ENCODE measurements around the gene FBXO10. TPM values are rescaled to one million over a fixed set of nuclear protein-coding genes. Genes with fewer than 3 reads are reported as not detected.

Gene FBXO10
- total RNA-seq, 2 donors from 2014 or later, result 5.5 to 5.7 TPM

DNA sequence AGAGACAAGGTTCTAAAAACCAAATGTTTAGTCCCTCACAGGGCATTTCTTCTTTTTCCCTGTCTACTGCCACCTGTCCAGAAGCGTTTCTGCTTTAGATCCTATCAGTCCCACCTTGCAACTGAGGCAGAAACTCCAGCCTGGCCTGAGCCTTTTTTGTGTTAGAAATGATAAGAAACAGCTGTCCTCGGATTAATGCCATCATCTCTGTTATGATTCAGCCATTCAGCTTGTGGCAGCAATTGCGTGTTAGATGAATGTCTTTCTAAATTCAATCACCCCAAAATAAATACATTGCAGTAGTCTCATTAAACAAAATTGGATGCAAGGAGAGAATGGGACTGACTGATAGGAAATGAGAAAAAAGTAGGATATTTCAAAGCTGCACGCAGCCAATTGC, 46.3 kb upstream of the FBXO10 start:
- Histone ChIP-seq H3K9me3 (no peaks in the 10 kb centered on the region), H3K27me3 (no peaks in the 10 kb centered on the region), H3K36me3 (no peaks in the 10 kb centered on the region), H3K27ac (no peak overlapping the region), H3K4me3 (no peak overlapping the region), H3K4me1 (no peaks in the 10 kb centered on the region)
- no peak for DNase-seq (ENCODE audit: low spot score)
- TF ChIP-seq, protein P1, sequence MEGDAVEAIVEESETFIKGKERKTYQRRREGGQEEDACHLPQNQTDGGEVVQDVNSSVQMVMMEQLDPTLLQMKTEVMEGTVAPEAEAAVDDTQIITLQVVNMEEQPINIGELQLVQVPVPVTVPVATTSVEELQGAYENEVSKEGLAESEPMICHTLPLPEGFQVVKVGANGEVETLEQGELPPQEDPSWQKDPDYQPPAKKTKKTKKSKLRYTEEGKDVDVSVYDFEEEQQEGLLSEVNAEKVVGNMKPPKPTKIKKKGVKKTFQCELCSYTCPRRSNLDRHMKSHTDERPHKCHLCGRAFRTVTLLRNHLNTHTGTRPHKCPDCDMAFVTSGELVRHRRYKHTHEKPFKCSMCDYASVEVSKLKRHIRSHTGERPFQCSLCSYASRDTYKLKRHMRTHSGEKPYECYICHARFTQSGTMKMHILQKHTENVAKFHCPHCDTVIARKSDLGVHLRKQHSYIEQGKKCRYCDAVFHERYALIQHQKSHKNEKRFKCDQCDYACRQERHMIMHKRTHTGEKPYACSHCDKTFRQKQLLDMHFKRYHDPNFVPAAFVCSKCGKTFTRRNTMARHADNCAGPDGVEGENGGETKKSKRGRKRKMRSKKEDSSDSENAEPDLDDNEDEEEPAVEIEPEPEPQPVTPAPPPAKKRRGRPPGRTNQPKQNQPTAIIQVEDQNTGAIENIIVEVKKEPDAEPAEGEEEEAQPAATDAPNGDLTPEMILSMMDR (IDR thresholded peaks at IDR 0.05), result no peak

DNA sequence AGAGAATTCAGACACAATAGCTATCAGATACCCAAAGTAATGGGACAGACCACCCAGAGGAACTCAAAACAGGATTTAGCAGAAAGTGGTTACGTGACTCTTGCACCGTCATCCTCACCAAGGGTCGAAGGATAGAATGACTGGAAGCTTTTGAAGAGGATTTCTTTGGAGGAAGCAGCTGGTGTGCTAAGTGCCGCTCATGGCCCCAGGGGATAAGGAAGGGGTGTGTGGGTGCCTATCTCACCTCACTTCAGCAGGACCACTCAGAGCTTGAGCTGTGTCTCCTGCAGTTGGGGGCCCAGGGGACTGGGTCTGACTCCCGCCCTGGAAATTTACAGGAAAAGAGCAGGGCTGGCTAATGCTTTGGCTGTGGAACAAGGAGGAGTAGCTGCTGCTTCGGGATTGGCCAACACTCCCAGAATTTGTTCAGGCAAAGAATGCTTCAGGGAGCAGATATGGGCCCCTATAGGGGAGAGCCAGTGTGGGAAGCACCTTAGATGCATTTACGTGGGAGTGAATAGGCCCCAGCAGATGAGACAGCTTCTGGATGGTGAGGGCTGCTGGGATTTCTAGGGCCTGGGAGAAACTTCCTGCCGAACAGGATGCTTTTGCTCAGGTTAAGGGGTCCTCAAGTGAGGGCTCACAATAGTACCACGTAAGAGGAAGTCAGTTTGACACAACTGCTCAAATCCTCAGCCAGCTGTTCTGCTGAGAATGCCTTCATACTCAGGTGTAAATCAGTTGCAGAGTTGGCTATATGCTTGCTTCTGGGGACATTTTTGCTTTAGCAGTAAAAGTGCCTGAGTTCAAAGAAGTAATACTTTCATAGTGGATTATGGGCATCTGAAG, 45.3 kb upstream of the FBXO10 start:
- Histone ChIP-seq H3K4me3 (no peak overlapping the region), H3K4me1 (no peaks in the 10 kb centered on the region), H3K27me3 (no peaks in the 10 kb centered on the region), H3K9me3 (no peaks in the 10 kb centered on the region), H3K36me3 (no peaks in the 10 kb centered on the region), H3K27ac (no peak overlapping the region)
- no peak for DNase-seq (ENCODE audit: low spot score)
- TF ChIP-seq, protein P1 (IDR thresholded peaks at IDR 0.05), result no peak

DNA sequence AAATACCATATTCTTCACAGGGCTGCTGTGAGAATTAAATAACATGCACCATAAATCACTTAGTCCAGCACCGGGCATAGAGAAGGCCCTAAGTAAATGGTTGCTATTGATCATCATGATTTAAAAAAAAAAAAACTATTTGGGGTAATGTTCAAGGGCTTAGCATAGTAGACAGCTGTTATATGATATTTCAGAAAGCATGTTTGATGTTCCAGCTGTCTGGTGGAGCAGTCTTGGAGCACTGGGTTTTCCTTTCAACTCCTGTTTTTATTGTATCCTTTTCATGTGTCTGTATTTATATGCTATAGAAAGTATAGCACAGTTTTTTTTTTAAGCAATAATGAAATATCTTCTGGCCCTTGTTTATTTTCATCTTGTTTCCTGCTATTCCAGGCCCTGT, 44.2 kb upstream of the FBXO10 start:
- H3K4me1 ChIP-seq, result no peaks in the 10 kb centered on the region
- H3K27me3 ChIP-seq, result no peaks in the 10 kb centered on the region
- DNase-seq (ENCODE audit: low spot score), result no peak
- no peaks in the 10 kb centered on the region for H3K9me3 ChIP-seq
- H3K4me3 ChIP-seq, result no peak overlapping the region
- TF ChIP-seq, protein P1 (IDR thresholded peaks at IDR 0.05), result no peak
- no peaks in the 10 kb centered on the region for H3K36me3 ChIP-seq
- no peak overlapping the region for H3K27ac ChIP-seq

DNA sequence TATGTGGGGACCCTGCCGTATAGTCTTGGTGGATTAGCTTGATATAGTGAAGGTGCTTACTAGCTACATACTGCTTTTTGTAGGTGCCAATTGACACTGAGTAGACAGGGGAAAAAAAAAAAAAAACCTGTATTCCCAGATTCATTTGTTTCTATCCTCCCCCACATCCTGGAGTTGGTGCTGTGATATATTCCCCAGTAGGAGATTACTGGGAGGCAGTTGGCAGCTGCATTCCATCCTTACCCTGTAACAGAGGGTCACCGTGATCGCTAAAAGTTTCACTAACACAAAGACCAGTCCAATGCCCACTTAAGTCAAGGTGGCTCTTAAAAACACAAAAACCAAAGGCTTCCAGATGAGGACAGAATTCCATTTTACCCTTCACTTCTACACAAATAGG, 43.6 kb upstream of the FBXO10 start:
- H3K4me1 ChIP-seq, result no peaks in the 10 kb centered on the region

DNA sequence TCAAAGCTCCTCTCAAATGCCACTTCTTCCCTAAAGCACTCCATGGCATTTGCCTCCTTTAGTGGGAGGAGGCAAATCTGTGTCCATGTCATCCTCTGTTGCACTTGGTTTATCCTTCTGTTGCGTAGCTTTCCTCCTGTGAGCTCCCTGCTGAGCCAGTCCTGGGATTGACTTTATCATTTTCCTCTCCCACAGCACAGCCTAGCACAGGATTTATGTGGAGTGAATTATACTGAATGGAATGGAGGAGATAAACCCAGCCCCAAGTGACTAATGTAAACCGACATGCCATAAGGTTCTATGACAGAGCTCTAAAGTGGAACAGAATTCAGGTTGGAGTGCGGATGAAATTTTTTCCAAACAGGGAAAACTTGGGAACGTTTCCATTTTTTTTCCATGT, 42.6 kb upstream of the FBXO10 start:
- H3K27me3 ChIP-seq, result no peaks in the 10 kb centered on the region
- H3K4me1 ChIP-seq, result no peaks in the 10 kb centered on the region
- no peak overlapping the region for H3K27ac ChIP-seq
- DNase-seq (ENCODE audit: low spot score), result no peak
- no peaks in the 10 kb centered on the region for H3K9me3 ChIP-seq
- H3K4me3 ChIP-seq, result no peak overlapping the region
- TF ChIP-seq, protein P1 (IDR thresholded peaks at IDR 0.05), result no peak
- H3K36me3 ChIP-seq, result no peaks in the 10 kb centered on the region

More for the DNA sequence above, 43.6 kb upstream of the FBXO10 start:
- TF ChIP-seq, protein P1 (IDR thresholded peaks at IDR 0.05), result no peak
- Histone ChIP-seq H3K27me3 (no peaks in the 10 kb centered on the region), H3K9me3 (no peaks in the 10 kb centered on the region), H3K27ac (no peak overlapping the region), H3K36me3 (no peaks in the 10 kb centered on the region), H3K4me3 (no peak overlapping the region)
- DNase-seq (ENCODE audit: low spot score), result no peak

DNA sequence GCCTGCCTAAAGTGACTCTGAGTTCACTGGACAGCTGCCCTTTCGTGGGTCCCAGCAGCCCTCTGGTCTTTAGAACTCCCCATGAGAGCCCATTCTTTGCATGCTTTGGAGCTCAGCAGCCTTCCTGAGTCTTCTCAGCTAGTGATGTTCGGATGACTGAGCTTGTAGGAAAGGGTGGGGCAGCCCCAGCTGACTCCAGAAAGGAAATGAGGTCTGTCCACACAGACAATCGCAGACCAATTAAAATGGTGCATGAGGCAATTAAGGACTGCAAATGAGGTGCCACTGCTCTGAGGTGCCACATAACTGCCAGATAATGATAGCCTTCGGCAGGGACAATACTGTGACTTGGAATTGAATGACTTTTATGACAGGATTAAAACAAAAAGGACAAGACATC, 41.7 kb upstream of the FBXO10 start:
- H3K9me3 ChIP-seq, result no peaks in the 10 kb centered on the region
- no peak for DNase-seq (ENCODE audit: low spot score)
- H3K27me3 ChIP-seq, result no peaks in the 10 kb centered on the region
- H3K36me3 ChIP-seq, result no peaks in the 10 kb centered on the region
- H3K4me3 ChIP-seq, result no peak overlapping the region
- no peak overlapping the region for H3K27ac ChIP-seq
- H3K4me1 ChIP-seq, result no peaks in the 10 kb centered on the region
- TF ChIP-seq, protein P1 (IDR thresholded peaks at IDR 0.05), result no peak

All from right atrium auricular region (tissue), 2 donors.